Common myeloid progenitor, CD34-positive (primary cell): Measurements from ENCODE around the gene LIMCH1.

Experiments used
- CTCF ChIA-PET: fragments of 350-600 bp; sonication (Branson Sonifier 250); formaldehyde crosslinking; loops from one replicate; lab custom pipeline; 2021; ENCODE audit warnings: antibody characterized with exemption; lab: Charles Lee
- POLR2A ChIA-PET: fragments of 350-600 bp; sonication (Branson Sonifier 250); formaldehyde crosslinking; loops from one replicate; lab custom pipeline; 2021; ENCODE audit warnings: antibody characterized with exemption; lab: Charles Lee
- DNase-seq, 3 donors: peaks; one replicate each; pipeline versions ENCODE4 v3.0.0 to v3.0.0-alpha.2; 2013
- H3K27ac ChIP-seq, 2 experiments: 1 replicate in 1 of 2; 2 replicates in 1 of 2; pipeline ENCODE4 v1.7.0; 2013; ENCODE audit warnings: inconsistent platforms in 2 of 2, low read length in 2 of 2, mild to moderate bottlenecking in 2 of 2, low read depth in 1 of 2, moderate library complexity in 1 of 2; ENCODE audit not compliant: severe bottlenecking in 2 of 2, insufficient read depth in 1 of 2, poor library complexity in 1 of 2
- H3K27me3 ChIP-seq, 5 experiments: replicated peaks in 2 of 5; 1 replicate in 3 of 5; 2 replicates in 2 of 5; pipeline versions ENCODE4 v1.6.1 to v1.7.0; 2013; ENCODE audit warnings: low read length in 4 of 5, mild to moderate bottlenecking in 2 of 5, moderate library complexity in 2 of 5, inconsistent platforms in 1 of 5; ENCODE audit not compliant: insufficient read depth in 5 of 5, control insufficient read depth in 4 of 5
- H3K36me3 ChIP-seq, 4 experiments: 1 replicate in 2 of 4; 2 replicates in 2 of 4; pipeline versions ENCODE4 v1.6.1 to v1.7.0; 2013; ENCODE audit warnings: low read length in 3 of 4, control low read depth in 1 of 4, mild to moderate bottlenecking in 1 of 4; ENCODE audit not compliant: control insufficient read depth in 4 of 4, insufficient read depth in 4 of 4
- H3K4me1 ChIP-seq, 4 experiments: 1 replicate in 3 of 4; 2 replicates in 1 of 4; pipeline versions ENCODE4 v1.6.1 to v1.7.1; 2013; ENCODE audit warnings: low read length in 3 of 4, mild to moderate bottlenecking in 3 of 4, control low read depth in 1 of 4, inconsistent platforms in 1 of 4, moderate library complexity in 1 of 4; ENCODE audit not compliant: control insufficient read depth in 4 of 4, insufficient read depth in 4 of 4; ENCODE audit errors: control extremely low read depth in 1 of 4
- H3K4me3 ChIP-seq, 7 experiments: 1 replicate in 4 of 7; 2 replicates in 3 of 7; pipeline versions ENCODE4 v1.5.1 to v1.7.0; 2013; ENCODE audit warnings: mild to moderate bottlenecking in 7 of 7, low read length in 6 of 7, moderate library complexity in 6 of 7, inconsistent platforms in 2 of 7, low read depth in 2 of 7, control low read depth in 1 of 7; ENCODE audit not compliant: insufficient read depth in 4 of 7, control insufficient read depth in 1 of 7; ENCODE audit errors: extremely low read depth in 1 of 7
- H3K9me3 ChIP-seq, 5 experiments: 1 replicate in 4 of 5; 2 replicates in 1 of 5; pipeline versions ENCODE4 v1.6.1 to v1.7.1; 2013; ENCODE audit warnings: low read length in 4 of 5, mild to moderate bottlenecking in 2 of 5, inconsistent platforms in 1 of 5, low read depth in 1 of 5, moderate library complexity in 1 of 5; ENCODE audit not compliant: control insufficient read depth in 4 of 5, insufficient read depth in 2 of 5; ENCODE audit errors: control extremely low read depth in 1 of 5
- WGBS: methylation state at CpG from one replicate; pipeline ENCODE4 v1.1.5; 2013; ENCODE audit not compliant: insufficient coverage; 5-methylcytosine and 5-hydroxymethylcytosine counted together

The LIMCH1 gene

GRCh38 chr4:41715155-41715554 lies 177.2 kb downstream of the LIMCH1 start:
- ChIA-PET CTCF (no interaction called here), POLR2A (no interaction called here)
- Histone ChIP-seq H3K27me3 (peaks cover 0 to 22% (median 6%) of the 10 kb centered on the region in 5 experiments), H3K4me1 (no peaks in the 10 kb centered on the region), H3K27ac (no peak overlapping the region), H3K4me3 (no peak overlapping the region), H3K36me3 (no peaks in the 10 kb centered on the region), H3K9me3 (peaks cover 0 to 1% (median 0%) of the 10 kb centered on the region in 5 experiments)
- no peak for DNase-seq
- 94% methylated on average over 1 of the region's 1 CpG for WGBS

GRCh38 chr4:41718907-41719306 lies 180.9 kb downstream of the LIMCH1 start:
- no peaks in the 10 kb centered on the region for H3K4me1 ChIP-seq
- no peaks in the 10 kb centered on the region for H3K9me3 ChIP-seq
- DNase-seq: no peak
- H3K27ac ChIP-seq: no peak overlapping the region
- POLR2A ChIA-PET: no interaction called here
- H3K36me3 ChIP-seq: no peaks in the 10 kb centered on the region
- peaks cover 0 to 43% (median 9%) of the 10 kb centered on the region in 5 experiments for H3K27me3 ChIP-seq
- no peak overlapping the region for H3K4me3 ChIP-seq
- CTCF ChIA-PET: interaction anchor here (2.0 kb wide), 1 partner anchor 8 kb away, joined by 6 read pairs; no protein-coding TSS in a partner anchor

GRCh38 chr4:41719417-41719816 lies 181.5 kb downstream of the LIMCH1 start:
- POLR2A ChIA-PET: no interaction called here
- Histone ChIP-seq H3K36me3 (no peaks in the 10 kb centered on the region), H3K4me1 (no peaks in the 10 kb centered on the region), H3K27me3 (peaks cover 0 to 43% (median 9%) of the 10 kb centered on the region in 5 experiments), H3K4me3 (no peak overlapping the region), H3K27ac (no peak overlapping the region), H3K9me3 (no peaks in the 10 kb centered on the region)
- no peak for DNase-seq
- CTCF ChIA-PET: no interaction called here
- 100% methylated on average over 1 of the region's 2 CpGs for WGBS

- peaks cover 0 to 19% (median 6%) of the 10 kb centered on the region in 5 experiments for H3K9me3 ChIP-seq
- H3K27me3 ChIP-seq: peaks cover 0 to 42% (median 10%) of the 10 kb centered on the region in 5 experiments
- H3K4me3 ChIP-seq: no peak overlapping the region
- WGBS: 100% methylated on average over 1 of the region's 1 CpG
- no peak for DNase-seq
- no peak overlapping the region for H3K27ac ChIP-seq
- H3K4me1 ChIP-seq: no peaks in the 10 kb centered on the region
- no peaks in the 10 kb centered on the region for H3K36me3 ChIP-seq
- ChIA-PET POLR2A (no interaction called here), CTCF (no interaction called here)
Observed at GRCh38 chr4:41722181-41722580, 184.2 kb downstream of the LIMCH1 start.

GRCh38 chr4:41723286-41723685 lies 185.3 kb downstream of the LIMCH1 start:
- Histone ChIP-seq H3K4me3 (no peak overlapping the region), H3K4me1 (no peaks in the 10 kb centered on the region), H3K36me3 (no peaks in the 10 kb centered on the region), H3K27me3 (peaks cover 0 to 46% (median 11%) of the 10 kb centered on the region in 5 experiments), H3K27ac (no peak overlapping the region), H3K9me3 (peaks cover 0 to 19% (median 6%) of the 10 kb centered on the region in 5 experiments)
- ChIA-PET CTCF (no interaction called here), POLR2A (no interaction called here)
- no peak for DNase-seq
- WGBS: 84% methylated on average over 3 of the region's 3 CpGs

GRCh38 chr4:41725254-41725653 lies 187.3 kb downstream of the LIMCH1 start:
- Histone ChIP-seq H3K36me3 (no peaks in the 10 kb centered on the region), H3K4me1 (no peaks in the 10 kb centered on the region), H3K4me3 (no peak overlapping the region), H3K27me3 (peaks cover 3 to 48% (median 17%) of the 10 kb centered on the region in 5 experiments), H3K9me3 (peaks cover 0 to 19% (median 6%) of the 10 kb centered on the region in 5 experiments), H3K27ac (no peak overlapping the region)
- no CpG with 5 or more reads among the region's 1 CpG for WGBS
- POLR2A ChIA-PET: no interaction called here
- CTCF ChIA-PET: interaction anchor here (0.5 to 0.8 kb wide), 3 partner anchors 27 to 307 kb away, joined by 3 read pairs; no protein-coding TSS in a partner anchor
- no peak for DNase-seq

- ChIA-PET POLR2A (no interaction called here), CTCF (interaction anchor here (2.6 kb wide), 1 partner anchor 10 kb away, joined by 6 read pairs; no protein-coding TSS in a partner anchor)
- H3K4me1 ChIP-seq: no peaks in the 10 kb centered on the region
- H3K27ac ChIP-seq: no peak overlapping the region
- 83% methylated on average over 1 of the region's 4 CpGs for WGBS
- H3K36me3 ChIP-seq: no peaks in the 10 kb centered on the region
- peaks cover 0 to 19% (median 6%) of the 10 kb centered on the region in 5 experiments for H3K9me3 ChIP-seq
- no peak for DNase-seq
- no peak overlapping the region for H3K4me3 ChIP-seq
- H3K27me3 ChIP-seq: peaks cover 7 to 57% (median 26%) of the 10 kb centered on the region in 5 experiments
Observed at GRCh38 chr4:41727861-41728572, 190.1 kb downstream of the LIMCH1 start.
